ENCODE data around the gene XYLT2.

Gene XYLT2

GRCh38 chr17:50371526-50371925, 25.6 kb downstream of the XYLT2 start:
- no peak for ATAC-seq (ENCODE audit: insufficient read depth, low read depth)
- H3K9ac ChIP-seq (ENCODE audit: low read depth, low read length) = peak overlapping the region; percentile 88
- peak overlapping the region; percentile 67 for H3K4me2 ChIP-seq (ENCODE audit: insufficient read depth, low read length)

DNA sequence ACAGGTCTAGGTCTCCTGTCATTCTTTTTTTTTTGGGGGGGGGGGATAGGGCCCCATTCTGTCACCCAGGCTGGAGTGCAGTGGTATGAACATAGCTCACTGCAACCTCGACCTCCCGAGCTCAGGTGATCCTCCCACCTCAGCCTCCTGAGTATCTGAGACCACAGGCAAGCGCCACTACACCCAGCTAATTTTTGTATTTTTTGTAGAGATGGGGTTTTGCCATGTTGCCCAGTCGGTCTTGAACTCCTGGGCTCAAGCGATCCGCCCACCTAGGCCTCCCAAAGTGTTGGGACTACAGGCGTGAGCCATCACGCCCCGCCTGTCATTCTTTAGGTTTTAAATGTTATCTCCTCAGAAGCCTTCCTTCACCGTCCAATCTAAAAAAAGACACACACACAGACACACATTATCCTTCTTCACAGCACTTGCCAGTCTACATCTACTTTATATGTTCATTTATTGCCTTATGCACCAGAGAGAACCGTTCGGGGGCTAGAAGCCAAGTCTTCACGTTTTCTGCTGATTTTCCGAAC, 26.4 kb downstream of the XYLT2 start:
- Histone ChIP-seq H3K4me1 (ENCODE audit: insufficient read depth, low read length) (peaks cover 36% of the 10 kb centered on the region), H2AFZ (ENCODE audit: low read depth, low read length) (peak overlapping the region; percentile 96), H3K27ac (ENCODE audit: low read length) (peak overlapping the region; percentile 97), H3K36me3 (ENCODE audit: insufficient read depth, low read length) (peaks cover 64% of the 10 kb centered on the region), H3K27me3 (ENCODE audit: insufficient read depth, low read length, poor library complexity) (no peaks in the 10 kb centered on the region), H3K9me3 (ENCODE audit: insufficient read depth, low read length, severe bottlenecking) (no peaks in the 10 kb centered on the region), H3K4me3 (ENCODE audit: low read depth in 1 of 2, low read length in 2 of 2) (peak overlapping the region; percentile 71 to 78), H3K79me2 (ENCODE audit: insufficient read depth, low read length) (peaks cover 44% of the 10 kb centered on the region), H3K9ac (ENCODE audit: low read depth, low read length) (peak overlapping the region; percentile 88), H4K20me1 (ENCODE audit: insufficient read depth, low read length) (peaks cover 9% of the 10 kb centered on the region; the same call in 1 of the 2 replicates), H3K4me2 (ENCODE audit: insufficient read depth, low read length) (peak overlapping the region; percentile 67)
- TF ChIP-seq EZH2 (IDR thresholded peaks at IDR 0.05; ENCODE audit: borderline replicate concordance, low read depth, low read length, severe bottlenecking) (no peak), CTCF (IDR thresholded peaks at IDR 0.05; ENCODE audit: borderline replicate concordance, extremely low read depth, low read length, poor library complexity, severe bottlenecking) (no peak)
- DNase-seq (no peak), ATAC-seq (ENCODE audit: insufficient read depth, low read depth) (no peak)

More at GRCh38 chr17:50371526-50371925, 25.6 kb downstream of the XYLT2 start:
- Histone ChIP-seq H3K9me3 (ENCODE audit: insufficient read depth, low read length, severe bottlenecking) (no peaks in the 10 kb centered on the region), H4K20me1 (ENCODE audit: insufficient read depth, low read length) (peaks cover 10% of the 10 kb centered on the region; the same call in 1 of the 2 replicates), H3K4me1 (ENCODE audit: insufficient read depth, low read length) (peaks cover 34% of the 10 kb centered on the region), H3K79me2 (ENCODE audit: insufficient read depth, low read length) (peaks cover 44% of the 10 kb centered on the region), H3K4me3 (ENCODE audit: low read depth in 1 of 2, low read length in 2 of 2) (peak overlapping the region in 1 of 2 experiments; percentile 78; a peak in 2 of 4 replicates), H3K27me3 (ENCODE audit: insufficient read depth, low read length, poor library complexity) (no peaks in the 10 kb centered on the region), H3K27ac (ENCODE audit: low read length) (peak overlapping the region; percentile 97), H3K36me3 (ENCODE audit: insufficient read depth, low read length) (peaks cover 66% of the 10 kb centered on the region), H2AFZ (ENCODE audit: low read depth, low read length) (no peak overlapping the region)
- TF ChIP-seq CTCF (IDR thresholded peaks at IDR 0.05; ENCODE audit: borderline replicate concordance, extremely low read depth, low read length, poor library complexity, severe bottlenecking) (no peak), EZH2 (IDR thresholded peaks at IDR 0.05; ENCODE audit: borderline replicate concordance, low read depth, low read length, severe bottlenecking) (no peak)
- no peak for DNase-seq

- H3K79me2 ChIP-seq (ENCODE audit: insufficient read depth, low read length) = peaks cover 44% of the 10 kb centered on the region
- H3K4me1 ChIP-seq (ENCODE audit: insufficient read depth, low read length) = peaks cover 36% of the 10 kb centered on the region
- H3K27me3 ChIP-seq (ENCODE audit: insufficient read depth, low read length, poor library complexity) = no peaks in the 10 kb centered on the region
- ATAC-seq (ENCODE audit: insufficient read depth, low read depth) (peak; percentile 91), DNase-seq (peak; percentile 90)
- peak within 1 kb of the TSS; percentile 96 for H2AFZ ChIP-seq (ENCODE audit: low read depth, low read length)
- TF ChIP-seq CTCF (IDR thresholded peaks at IDR 0.05; ENCODE audit: borderline replicate concordance, extremely low read depth, low read length, poor library complexity, severe bottlenecking) (no peak), EZH2 (IDR thresholded peaks at IDR 0.05; ENCODE audit: borderline replicate concordance, low read depth, low read length, severe bottlenecking) (no peak)
- H3K4me3 ChIP-seq (ENCODE audit: low read depth in 1 of 2, low read length in 2 of 2) = peak within 1 kb of the TSS; percentile 71 to 78
- H3K9me3 ChIP-seq (ENCODE audit: insufficient read depth, low read length, severe bottlenecking) = no peaks in the 10 kb centered on the region
- H4K20me1 ChIP-seq (ENCODE audit: insufficient read depth, low read length) = peaks cover 5% of the 10 kb centered on the region; the same call in 1 of the 2 replicates
- peak within 1 kb of the TSS; percentile 67 for H3K4me2 ChIP-seq (ENCODE audit: insufficient read depth, low read length)
- H3K27ac ChIP-seq (ENCODE audit: low read length) = peak within 1 kb of the TSS; percentile 97
- peaks cover 61% of the 10 kb centered on the region for H3K36me3 ChIP-seq (ENCODE audit: insufficient read depth, low read length)
- H3K9ac ChIP-seq (ENCODE audit: low read depth, low read length) = peak within 1 kb of the TSS; percentile 88
These were observed 27.0 kb downstream of the XYLT2 start, which contains the start of the genes EME1 and MRPL27 for GRCh38 chr17:50372758-50373556. Gene EME1 (plus strand): TSS chr17:50373229. CDS start chr17:50375209, 1,980 bp downstream. Gene MRPL27 (minus strand): TSS chr17:50373184. CDS start chr17:50373170, 14 bp downstream.

All from DND-41 (cell line).